HG03045 (cell line): ENCODE results near the gene SLC26A11.

Experiments used
- ATAC-seq: cut with Tn5 transposase; IDR thresholded peaks from one replicate; pipeline ENCODE4 v1.9.1; 2021; ENCODE audit warnings: mild to moderate bottlenecking, moderate library complexity; ENCODE audit not compliant: unreplicated experiment

The SLC26A11 gene

GRCh38 chr17:80220054-80220735 lies at the start of gene SLC26A11, which contains the start of gene SGSH:
TSS of gene SLC26A11 (plus strand) at chr17:80220427. CDS start at chr17:80221561, 1,134 bp downstream.
TSS of gene SGSH (minus strand) at chr17:80220333. CDS start at chr17:80220313, 20 bp downstream.
- ATAC-seq = peak; percentile 39

- ATAC-seq = no peak
Measured at GRCh38 chr17:80171681-80172080, 48.5 kb upstream of the SLC26A11 start.

GRCh38 chr17:80173126-80173525 lies 47.1 kb upstream of the SLC26A11 start:
- no peak for ATAC-seq

- no peak for ATAC-seq
Measured at GRCh38 chr17:80173916-80174315, 46.3 kb upstream of the SLC26A11 start.

GRCh38 chr17:80176757-80177156 lies 43.5 kb upstream of the SLC26A11 start:
- no peak for ATAC-seq

- ATAC-seq = no peak
Measured at GRCh38 chr17:80177986-80178595, 42.1 kb upstream of the SLC26A11 start.

GRCh38 chr17:80180192-80180591 lies 40.0 kb upstream of the SLC26A11 start:
- no peak for ATAC-seq

GRCh38 chr17:80181431-80181830 lies 38.8 kb upstream of the SLC26A11 start:
- no peak for ATAC-seq

- ATAC-seq = no peak
Measured at GRCh38 chr17:80182118-80182844, 37.9 kb upstream of the SLC26A11 start.

GRCh38 chr17:80182845-80183223 lies 37.4 kb upstream of the SLC26A11 start:
- no peak for ATAC-seq

GRCh38 chr17:80183581-80184422 lies 36.4 kb upstream of the SLC26A11 start:
- no peak for ATAC-seq

GRCh38 chr17:80184423-80184714 lies 35.9 kb upstream of the SLC26A11 start:
- ATAC-seq = no peak

GRCh38 chr17:80185968-80186367 lies 34.3 kb upstream of the SLC26A11 start:
- ATAC-seq = no peak

GRCh38 chr17:80187090-80187489 lies 33.1 kb upstream of the SLC26A11 start:
- no peak for ATAC-seq

GRCh38 chr17:80187515-80187941 lies 32.7 kb upstream of the SLC26A11 start:
- ATAC-seq = no peak

- no peak for ATAC-seq
Measured at GRCh38 chr17:80189611-80190010, 30.6 kb upstream of the SLC26A11 start.

GRCh38 chr17:80190716-80191115 lies 29.5 kb upstream of the SLC26A11 start:
- ATAC-seq = no peak

GRCh38 chr17:80191192-80191591 lies 29.0 kb upstream of the SLC26A11 start:
- no peak for ATAC-seq

GRCh38 chr17:80191865-80192661 lies 28.2 kb upstream of the SLC26A11 start:
- ATAC-seq = no peak

GRCh38 chr17:80195141-80195540 lies 25.1 kb upstream of the SLC26A11 start:
- no peak for ATAC-seq
